Activated B cell treated with CpG ODN at 0.5 μM for 24 hours (primary cell): ENCODE measurements around the gene SAMD7. TPM values are rescaled to one million over a fixed set of nuclear protein-coding genes. Genes with fewer than 3 reads are reported as not detected.

Experiments
- ATAC-seq: fragments of 200-7000 bp; cut with Tn5 transposase; one replicate; pipeline ENCODE4 v1.10.0; 2021; ENCODE audit warnings: low read depth, mild to moderate bottlenecking, moderate library complexity
- CTCF ChIA-PET: fragments of 350-600 bp; sonication (Branson Sonifier 250); formaldehyde crosslinking; loops from one replicate; lab custom pipeline; 2021; ENCODE audit warnings: antibody characterized with exemption; lab: Charles Lee
- POLR2A ChIA-PET: fragments of 350-600 bp; sonication (Branson Sonifier 250); formaldehyde crosslinking; loops from one replicate; lab custom pipeline; 2021; ENCODE audit warnings: antibody characterized with exemption; lab: Charles Lee
- DNase-seq: peaks from one replicate; pipeline ENCODE4 v3.0.0; 2022
- H3K27ac Mint-ChIP-seq: one replicate; pipeline ENCODE4 v1.8.0; 2020; ENCODE audit warnings: mixed read lengths
- H3K27me3 Mint-ChIP-seq: one replicate; pipeline ENCODE4 v1.8.0; 2021; ENCODE audit warnings: mixed read lengths
- H3K36me3 Mint-ChIP-seq: one replicate; pipeline ENCODE4 v1.8.0; 2021; ENCODE audit warnings: low read depth, mixed read lengths
- H3K4me1 Mint-ChIP-seq: one replicate; pipeline ENCODE4 v1.8.0; 2021; ENCODE audit warnings: mixed read lengths
- H3K4me3 Mint-ChIP-seq: one replicate; pipeline ENCODE4 v1.8.0; 2020; ENCODE audit warnings: mild to moderate bottlenecking, mixed read lengths
- H3K9me3 Mint-ChIP-seq: one replicate; pipeline ENCODE4 v1.8.0; 2020; ENCODE audit warnings: mixed read lengths
- intact Hi-C: fragments of 100-400 bp; cut with micrococcal nuclease; formaldehyde crosslinking; loops from one replicate; pipeline ENCODE4 v1.15.1; 2024
- total RNA-seq: library from RNA; stranded (reverse); gene quantifications from 2 replicates; pipeline ENCODE4 v1.2.3, GENCODE V29; 2022
- TF ChIP-seq, protein P1 (sequence below): fragments of 200-600 bp; IDR thresholded peaks from one replicate; pipeline ENCODE4 v1.8.0; 2022; ENCODE audit warnings: antibody characterized with exemption, mild to moderate bottlenecking

Gene SAMD7
- total RNA-seq, 1 donor from 2014 or later = not detected

DNA sequence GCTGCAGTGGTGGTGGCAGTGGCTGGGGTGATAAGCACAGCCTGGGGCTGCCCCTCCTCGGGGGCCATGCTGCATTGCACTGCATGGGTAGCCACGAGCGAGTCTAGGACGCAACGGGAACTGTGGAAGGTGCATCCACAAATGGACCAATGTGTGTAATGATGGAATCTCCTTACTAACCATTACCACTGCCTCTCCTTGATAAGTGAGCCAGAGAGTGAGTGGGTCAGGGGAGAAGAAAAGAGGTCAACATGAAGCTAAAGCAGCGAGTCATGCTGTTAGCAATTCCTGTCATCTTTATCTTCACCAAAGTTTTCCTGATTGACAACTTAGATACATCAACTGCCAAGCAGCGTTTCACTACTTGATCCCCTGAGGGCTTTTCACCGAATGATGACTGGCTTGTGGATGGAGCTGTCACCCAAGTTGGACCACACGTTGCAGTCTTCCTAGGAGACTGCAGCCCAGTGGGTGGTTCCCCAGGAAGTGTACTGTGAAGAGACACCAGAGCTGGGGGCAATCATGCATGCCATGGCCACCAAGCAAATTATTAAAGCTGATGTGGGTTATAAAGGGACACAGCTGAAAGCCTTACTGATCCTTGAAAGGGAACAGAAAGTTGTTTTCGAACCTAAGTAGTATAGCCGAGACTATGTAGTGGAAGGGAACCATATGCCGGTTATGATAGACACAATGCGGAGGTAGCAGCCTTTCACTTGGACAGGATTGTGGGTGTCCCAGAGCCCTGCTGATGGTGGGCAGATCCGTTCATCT lies 20.6 kb downstream of the SAMD7 start:
- Mint-ChIP-seq H3K27ac (peak overlapping the region; percentile 95), H3K9me3 (peaks cover 6% of the 10 kb centered on the region), H3K4me3 (peak overlapping the region; percentile 70), H3K4me1 (peaks cover 52% of the 10 kb centered on the region), H3K27me3 (no peaks in the 10 kb centered on the region), H3K36me3 (no peaks in the 10 kb centered on the region)
- ChIA-PET CTCF (interaction anchor here (0.7 to 6.2 kb wide), 11 partner anchors 9 to 122 kb away, joined by 3 to 127 read pairs (median 4); partner anchors contain the start of gene SEC62), POLR2A (interaction anchor here (0.5 to 9.3 kb wide), 27 partner anchors 14 to 426 kb away, joined by 3 to 267 read pairs (median 5); partner anchors contain the start of genes ACTRT3, GPR160, LRRC34 and LRRIQ4)
- TF ChIP-seq, protein P1, sequence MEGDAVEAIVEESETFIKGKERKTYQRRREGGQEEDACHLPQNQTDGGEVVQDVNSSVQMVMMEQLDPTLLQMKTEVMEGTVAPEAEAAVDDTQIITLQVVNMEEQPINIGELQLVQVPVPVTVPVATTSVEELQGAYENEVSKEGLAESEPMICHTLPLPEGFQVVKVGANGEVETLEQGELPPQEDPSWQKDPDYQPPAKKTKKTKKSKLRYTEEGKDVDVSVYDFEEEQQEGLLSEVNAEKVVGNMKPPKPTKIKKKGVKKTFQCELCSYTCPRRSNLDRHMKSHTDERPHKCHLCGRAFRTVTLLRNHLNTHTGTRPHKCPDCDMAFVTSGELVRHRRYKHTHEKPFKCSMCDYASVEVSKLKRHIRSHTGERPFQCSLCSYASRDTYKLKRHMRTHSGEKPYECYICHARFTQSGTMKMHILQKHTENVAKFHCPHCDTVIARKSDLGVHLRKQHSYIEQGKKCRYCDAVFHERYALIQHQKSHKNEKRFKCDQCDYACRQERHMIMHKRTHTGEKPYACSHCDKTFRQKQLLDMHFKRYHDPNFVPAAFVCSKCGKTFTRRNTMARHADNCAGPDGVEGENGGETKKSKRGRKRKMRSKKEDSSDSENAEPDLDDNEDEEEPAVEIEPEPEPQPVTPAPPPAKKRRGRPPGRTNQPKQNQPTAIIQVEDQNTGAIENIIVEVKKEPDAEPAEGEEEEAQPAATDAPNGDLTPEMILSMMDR = no peak
- DNase-seq = peak; percentile 55
- intact Hi-C loops = loop anchor here (1.0 to 2.0 kb wide), 6 partner anchors 8 to 167 kb away; partner anchors contain the start of gene TERC
- peak; percentile 88 for ATAC-seq

GRCh38 chr3:169939320-169939719 lies 27.9 kb downstream of the SAMD7 start:
- Mint-ChIP-seq H3K27ac (peak overlapping the region; percentile 94), H3K4me1 (peaks cover 72% of the 10 kb centered on the region), H3K4me3 (peak overlapping the region; percentile 41), H3K27me3 (no peaks in the 10 kb centered on the region), H3K36me3 (no peaks in the 10 kb centered on the region), H3K9me3 (no peaks in the 10 kb centered on the region)
- no peak for ATAC-seq
- ChIA-PET CTCF (interaction anchor here (1.5 kb wide), 1 partner anchor 9 kb away, joined by 4 read pairs; no protein-coding TSS in a partner anchor), POLR2A (interaction anchor here (0.7 to 14.4 kb wide), 9 partner anchors 6 to 178 kb away, joined by 3 to 305 read pairs (median 10); partner anchors contain the start of genes LRRC34, LRRIQ4 and SEC62)
- TF ChIP-seq, protein P1 = no peak
- intact Hi-C loops = no loop called here
- DNase-seq = no peak

DNA sequence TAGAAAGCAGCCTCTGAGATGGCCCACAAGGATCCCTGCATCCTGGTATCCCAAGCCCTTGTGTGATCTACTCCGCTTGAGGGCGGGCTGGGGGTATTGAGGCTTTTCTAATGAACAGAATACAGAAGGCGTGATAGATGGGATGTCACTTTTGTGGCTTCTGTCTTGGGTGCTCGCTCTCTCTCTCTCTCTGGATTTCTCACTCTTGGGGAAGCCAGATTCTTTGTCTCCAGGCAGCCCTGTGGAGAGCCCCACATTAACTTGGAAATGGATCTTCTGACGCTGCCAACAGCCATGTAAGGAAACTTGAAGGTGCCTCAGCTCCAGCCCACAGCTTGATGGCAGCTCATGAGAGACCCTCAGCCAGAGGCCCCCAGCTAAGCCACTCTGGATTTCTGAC lies 28.4 kb downstream of the SAMD7 start:
- TF ChIP-seq, protein P1 = no peak
- Mint-ChIP-seq H3K27me3 (no peaks in the 10 kb centered on the region), H3K27ac (peak overlapping the region; percentile 94), H3K36me3 (no peaks in the 10 kb centered on the region), H3K4me1 (peaks cover 72% of the 10 kb centered on the region), H3K4me3 (peak overlapping the region; percentile 68), H3K9me3 (no peaks in the 10 kb centered on the region)
- POLR2A ChIA-PET = interaction anchor here (0.7 to 14.4 kb wide), 8 partner anchors 6 to 178 kb away, joined by 3 to 305 read pairs (median 12); partner anchors contain the start of genes LRRC34, LRRIQ4 and SEC62
- ATAC-seq = no peak
- DNase-seq = no peak
- intact Hi-C loops = loop anchor here (1.0 to 2.0 kb wide), 3 partner anchors 7 to 75 kb away; no protein-coding TSS in a partner anchor
- CTCF ChIA-PET = interaction anchor here (1.5 to 1.7 kb wide), 2 partner anchors 9 to 27 kb away, joined by 4 to 5 read pairs; partner anchors contain the start of gene SEC62

GRCh38 chr3:169940470-169941181 lies 29.3 kb downstream of the SAMD7 start:
- peak overlapping the region; percentile 94 for H3K27ac Mint-ChIP-seq
- intact Hi-C loops = loop anchor here (1.0 to 2.0 kb wide), 3 partner anchors 8 to 76 kb away; no protein-coding TSS in a partner anchor
- no peaks in the 10 kb centered on the region for H3K9me3 Mint-ChIP-seq
- TF ChIP-seq, protein P1 = no peak
- H3K4me1 Mint-ChIP-seq = peaks cover 75% of the 10 kb centered on the region
- DNase-seq (no peak), ATAC-seq (peak; percentile 59)
- H3K4me3 Mint-ChIP-seq = peak overlapping the region; percentile 68
- ChIA-PET POLR2A (interaction anchor here (1.0 to 14.4 kb wide), 9 partner anchors 7 to 177 kb away, joined by 3 to 305 read pairs (median 5); partner anchors contain the start of genes LRRC34, LRRIQ4 and SEC62), CTCF (interaction anchor here (0.6 to 2.0 kb wide), 3 partner anchors 9 to 36 kb away, joined by 3 to 6 read pairs (median 5); partner anchors contain the start of gene SEC62)
- no peaks in the 10 kb centered on the region for H3K27me3 Mint-ChIP-seq
- H3K36me3 Mint-ChIP-seq = no peaks in the 10 kb centered on the region
